Stimulated activated CD4-positive, alpha-beta T cell treated with anti-CD3 and anti-CD28 coated beads, Interleukin-2, amount 100 ng/mL, for 48 hours (primary cell): ENCODE data around the gene FANCF.
"Not testable (repeated sequence)": the region's sequence is repeated elsewhere in the genome, so short reads cannot be mapped to it uniquely, and the experiment has no call there.

Experiments used
- DNase-seq, 2 donors: peaks; one replicate each; pipeline ENCODE4 v3.0.0-alpha.2; 2020

FANCF gene, protein sequence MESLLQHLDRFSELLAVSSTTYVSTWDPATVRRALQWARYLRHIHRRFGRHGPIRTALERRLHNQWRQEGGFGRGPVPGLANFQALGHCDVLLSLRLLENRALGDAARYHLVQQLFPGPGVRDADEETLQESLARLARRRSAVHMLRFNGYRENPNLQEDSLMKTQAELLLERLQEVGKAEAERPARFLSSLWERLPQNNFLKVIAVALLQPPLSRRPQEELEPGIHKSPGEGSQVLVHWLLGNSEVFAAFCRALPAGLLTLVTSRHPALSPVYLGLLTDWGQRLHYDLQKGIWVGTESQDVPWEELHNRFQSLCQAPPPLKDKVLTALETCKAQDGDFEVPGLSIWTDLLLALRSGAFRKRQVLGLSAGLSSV

DNA sequence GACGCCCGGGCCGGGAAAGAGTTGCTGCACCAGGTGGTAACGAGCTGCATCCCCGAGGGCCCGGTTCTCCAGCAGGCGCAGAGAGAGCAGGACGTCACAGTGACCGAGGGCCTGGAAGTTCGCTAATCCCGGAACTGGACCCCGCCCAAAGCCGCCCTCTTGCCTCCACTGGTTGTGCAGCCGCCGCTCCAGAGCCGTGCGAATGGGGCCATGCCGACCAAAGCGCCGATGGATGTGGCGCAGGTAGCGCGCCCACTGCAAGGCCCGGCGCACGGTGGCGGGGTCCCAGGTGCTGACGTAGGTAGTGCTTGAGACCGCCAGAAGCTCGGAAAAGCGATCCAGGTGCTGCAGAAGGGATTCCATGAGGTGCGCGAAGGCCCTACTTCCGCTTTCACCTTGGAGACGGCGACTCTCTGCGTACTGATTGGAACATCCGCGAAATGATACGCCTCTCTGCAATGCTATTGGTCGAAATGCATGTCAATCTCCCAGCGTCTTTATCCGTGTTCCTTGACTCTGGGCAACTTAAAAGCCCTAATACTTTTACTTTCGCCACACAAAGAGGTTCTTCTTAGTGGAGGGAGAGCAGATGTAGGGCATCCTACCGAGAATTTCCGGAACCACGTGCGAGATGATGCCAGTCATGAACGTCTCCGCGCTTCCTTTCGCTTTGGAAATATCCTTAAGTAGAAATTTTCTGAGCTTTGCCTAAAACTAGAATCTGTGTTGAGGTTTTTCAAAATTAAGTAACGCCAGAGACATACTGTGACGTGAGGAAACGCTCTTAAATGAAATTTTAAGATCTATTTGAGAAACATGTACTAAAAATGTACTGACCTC lies at the start of gene FANCF:
FANCF (minus strand) TSS at position 376 of the 840 bp plus-strand sequence; CDS start at position 363, 13 bp downstream.
- DNase-seq, result peak; percentile 88 to 90

DNA sequence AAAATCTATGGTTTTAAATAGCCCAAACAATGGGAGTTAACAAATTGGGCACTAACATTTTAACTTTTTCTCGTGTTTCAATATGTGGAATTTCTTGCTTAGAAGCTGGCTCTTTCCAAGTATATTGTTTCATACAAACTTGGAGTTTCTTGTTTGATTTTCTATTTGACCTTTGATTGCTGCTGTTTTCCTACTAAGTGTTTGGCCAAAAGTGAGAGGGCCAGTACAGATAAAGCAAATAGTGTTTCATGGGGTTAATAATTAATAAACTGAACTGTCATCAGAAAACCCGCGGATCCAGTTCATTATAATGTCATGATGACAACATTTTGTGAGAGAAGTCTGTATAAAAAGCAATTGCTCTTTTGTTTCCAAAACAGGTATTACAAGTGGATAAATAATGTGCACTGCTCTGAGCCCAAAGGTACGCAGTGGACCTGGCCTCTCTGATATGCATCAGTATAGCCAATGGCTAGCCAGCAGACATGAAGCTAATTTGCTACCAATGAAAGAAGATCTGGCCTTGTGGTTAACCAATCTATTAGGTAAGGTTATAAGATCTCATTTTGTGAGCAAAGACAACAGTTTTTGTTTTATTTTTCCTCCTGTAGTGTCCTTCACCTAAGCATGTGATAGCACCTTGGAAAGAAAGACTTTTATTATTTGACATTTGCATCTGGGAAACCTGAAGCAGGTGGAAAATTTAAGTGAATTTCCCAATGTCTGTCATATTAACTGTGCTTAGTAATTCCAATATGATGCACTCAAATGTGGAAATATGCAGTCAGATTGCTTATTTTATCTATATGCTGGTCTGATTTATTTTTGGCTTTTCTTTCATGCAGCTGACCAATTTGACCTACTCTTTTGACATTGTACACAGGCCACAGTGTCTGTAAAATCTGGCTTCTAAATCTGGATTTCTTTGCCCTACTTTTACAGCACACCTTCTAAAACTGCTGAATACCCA lies 49.1 kb upstream of the FANCF start:
- DNase-seq, result no peak

DNA sequence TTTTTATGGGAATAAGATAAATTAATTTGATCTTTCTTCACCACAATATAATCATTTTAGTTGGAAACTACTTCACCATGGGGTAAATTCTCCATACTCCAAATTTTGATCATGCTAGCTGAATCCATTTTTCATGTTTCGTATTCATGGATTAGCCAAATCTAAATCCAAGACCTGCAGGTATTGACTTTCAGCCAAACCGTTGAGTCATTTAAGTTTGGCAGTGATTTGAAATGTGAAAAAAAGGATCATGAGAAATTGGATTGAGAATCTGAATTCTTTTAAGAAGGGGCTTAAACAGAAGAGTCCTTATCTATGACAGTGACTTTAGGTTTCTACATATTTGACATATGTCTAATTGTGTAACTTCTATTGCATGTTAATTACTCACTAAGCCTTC lies 46.1 kb upstream of the FANCF start:
- no peak for DNase-seq

DNA sequence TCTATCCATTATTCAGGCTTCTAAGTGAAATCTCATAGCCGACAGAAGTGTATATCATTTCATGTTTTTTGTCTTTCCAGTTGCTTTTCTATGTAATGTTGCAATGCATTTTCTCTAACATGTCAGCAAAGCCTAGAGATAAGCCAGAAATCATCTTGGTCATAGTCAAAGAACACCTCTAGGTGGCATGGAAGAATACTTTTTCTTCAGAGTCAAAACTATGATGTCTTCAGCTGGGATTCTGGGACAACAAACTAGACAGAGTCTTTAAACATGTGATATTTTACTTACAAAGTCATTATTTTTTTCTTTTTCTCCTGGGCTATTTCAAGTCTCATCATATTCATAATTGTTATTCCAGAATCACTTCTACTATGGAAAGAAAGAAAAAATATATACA lies 45.2 kb upstream of the FANCF start:
- no peak for DNase-seq

DNA sequence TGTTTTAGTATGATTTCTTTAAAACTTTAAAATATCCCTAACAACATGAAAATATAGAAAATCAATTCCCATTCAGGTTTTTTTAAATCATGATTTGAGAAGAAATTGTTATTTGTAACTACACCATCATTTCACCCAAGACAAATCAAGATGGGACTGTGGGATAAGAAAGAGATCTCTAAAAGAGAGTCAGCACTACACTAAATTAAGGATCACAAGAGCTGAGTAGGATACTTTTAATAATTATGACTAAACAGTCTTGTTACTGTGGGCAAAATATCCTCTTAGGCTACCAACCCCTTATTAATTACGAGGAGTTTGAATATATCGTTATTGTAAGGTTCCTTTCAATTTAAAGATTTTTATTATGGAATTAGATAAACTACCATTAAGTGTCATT lies 43.7 kb upstream of the FANCF start:
- DNase-seq, result no peak

DNA sequence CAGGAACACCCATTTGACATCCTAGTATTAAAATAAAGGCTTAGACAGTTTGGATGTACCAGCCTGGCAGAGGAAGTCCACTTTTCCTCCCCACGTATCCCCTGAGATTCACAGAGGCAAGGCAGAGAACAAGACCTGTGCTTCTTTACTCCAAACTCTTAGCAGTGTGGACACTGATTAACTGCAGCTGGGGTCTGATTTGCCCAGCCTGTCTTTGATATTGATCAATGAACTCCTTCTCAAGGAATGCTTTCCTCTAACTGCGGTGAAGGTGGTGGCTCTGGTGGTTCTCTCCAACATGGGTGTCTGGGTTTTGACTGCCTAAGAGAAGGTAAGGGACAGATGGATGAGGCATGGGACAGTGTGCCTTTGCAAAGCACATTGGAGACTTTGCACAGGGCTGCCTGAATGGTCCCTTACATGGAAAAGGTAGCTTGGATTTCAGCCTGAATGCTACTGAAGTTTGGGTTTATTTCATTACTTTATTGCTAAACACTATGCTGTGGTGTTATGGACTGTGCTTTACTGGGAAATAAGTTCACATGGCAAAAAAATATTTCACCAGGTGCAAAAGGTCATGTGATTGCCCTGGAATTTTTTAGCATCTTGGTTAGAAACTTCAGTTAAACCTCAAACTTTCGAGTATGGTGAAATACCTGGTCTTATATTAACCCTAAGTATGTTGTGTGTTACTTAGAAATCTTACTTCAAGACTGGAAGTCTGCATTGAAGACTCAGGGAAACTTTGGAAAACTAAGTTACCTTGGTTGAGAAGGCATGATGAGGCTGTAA lies 42.6 kb upstream of the FANCF start:
- no peak for DNase-seq

DNA sequence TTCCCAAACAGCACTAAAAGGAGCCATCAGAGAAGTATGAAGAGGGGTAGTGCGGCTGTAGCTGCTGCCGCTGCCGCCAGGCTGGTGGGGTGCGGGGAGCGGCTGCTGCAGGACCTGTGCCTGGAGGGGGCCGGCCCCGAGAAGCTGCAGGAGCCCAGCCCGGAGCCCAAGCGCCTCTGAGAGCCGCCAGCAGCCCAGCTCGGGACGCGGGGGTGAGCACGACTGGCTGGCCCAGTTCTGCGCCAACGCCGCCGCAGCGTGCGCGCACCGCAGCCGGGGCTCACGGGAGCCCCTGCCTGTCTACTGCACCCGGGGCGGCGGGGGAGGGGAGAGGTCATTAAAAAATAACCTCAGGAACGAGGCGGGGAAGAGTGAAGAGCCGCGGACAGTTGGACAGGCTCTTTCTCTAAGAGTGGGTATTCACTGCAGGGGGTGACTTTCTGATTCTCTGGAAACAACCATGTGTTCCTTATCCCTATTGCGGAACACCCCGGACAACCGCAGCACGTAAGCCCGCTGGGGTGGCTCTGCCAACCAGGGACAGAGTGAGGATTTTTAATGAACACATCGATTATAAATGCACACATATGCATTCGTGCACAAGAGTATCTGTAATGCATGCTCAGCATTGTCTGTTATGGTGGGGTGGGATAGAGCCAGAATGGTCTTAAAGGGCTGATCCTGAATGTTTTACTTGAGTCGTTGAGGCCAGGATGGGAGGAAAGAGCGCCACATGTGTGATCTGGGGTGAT lies 41.2 kb upstream of the FANCF start:
- peak in 1 of 2 donors; percentile 13 for DNase-seq

DNA sequence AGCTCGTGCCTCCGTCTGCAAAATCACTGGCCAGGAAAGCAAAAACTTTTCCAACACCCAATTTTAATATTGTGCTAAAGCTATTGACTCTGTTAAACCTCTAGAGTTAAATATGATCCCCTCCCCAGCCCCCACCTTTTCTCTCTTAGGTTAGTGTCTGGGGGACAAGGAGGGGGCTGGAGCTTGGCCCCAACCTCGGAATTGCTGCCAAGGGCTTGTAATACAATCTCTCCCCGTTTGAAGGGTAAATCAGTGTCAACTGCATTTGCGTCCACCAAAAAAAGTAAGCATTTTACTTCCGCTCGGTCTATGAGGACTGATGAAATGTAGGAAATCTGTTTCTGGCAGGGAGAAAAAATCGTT lies 40.7 kb upstream of the FANCF start, which contains the start of gene GAS2:
GAS2 (plus strand) TSS at position 287 of the 363 bp plus-strand sequence. CDS start 8,259 bp downstream, outside the sequence.
- DNase-seq, result no peak

DNA sequence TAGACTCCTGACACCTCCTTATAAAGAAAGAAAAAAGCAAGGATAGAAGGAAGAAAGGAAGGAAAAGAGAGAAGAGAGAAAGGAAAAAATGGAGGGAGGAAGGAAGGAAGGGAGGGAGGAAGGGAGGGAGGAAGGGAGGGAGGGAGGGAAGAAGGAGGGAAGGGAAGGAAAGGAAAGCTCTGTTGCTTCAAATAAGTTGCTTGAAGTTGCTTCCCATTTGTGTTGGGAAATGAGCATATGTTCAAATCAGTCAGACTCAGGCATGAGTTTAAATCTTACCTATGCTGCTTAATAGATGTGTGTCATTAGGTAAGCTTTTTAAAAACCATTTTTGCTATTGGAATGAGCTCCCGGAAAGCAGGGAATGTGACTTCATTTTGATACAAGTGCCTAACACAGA lies 34.2 kb upstream of the FANCF start:
- no peak for DNase-seq

DNA sequence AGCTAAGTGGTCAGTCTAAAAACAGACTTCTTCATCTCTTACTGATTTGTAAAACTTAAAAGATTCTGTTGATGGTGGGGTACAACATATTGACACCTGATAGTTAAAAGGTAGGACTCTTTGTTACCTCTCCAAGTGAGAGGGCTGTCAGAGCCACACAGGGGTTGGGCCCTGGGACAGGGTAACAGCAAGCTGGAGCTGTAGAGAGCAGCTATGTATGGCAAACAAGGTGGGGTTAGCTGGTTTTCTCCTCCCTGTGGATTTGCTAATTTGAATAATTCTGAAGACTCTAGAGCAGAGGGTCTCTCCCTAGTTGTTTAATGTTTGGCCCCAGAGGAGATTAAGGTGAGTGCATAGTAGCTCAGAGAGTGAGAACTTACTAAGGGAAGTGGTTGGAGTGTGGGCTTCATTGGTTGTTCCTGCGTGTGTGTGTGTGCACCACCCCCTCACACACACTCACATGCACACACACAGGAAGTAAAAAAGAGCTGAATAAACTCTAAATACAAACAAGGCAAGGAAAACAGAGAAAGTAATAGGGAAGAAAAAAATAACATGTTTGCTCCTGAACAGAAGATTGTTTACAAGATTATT lies 31.6 kb upstream of the FANCF start:
- DNase-seq, result no peak

DNA sequence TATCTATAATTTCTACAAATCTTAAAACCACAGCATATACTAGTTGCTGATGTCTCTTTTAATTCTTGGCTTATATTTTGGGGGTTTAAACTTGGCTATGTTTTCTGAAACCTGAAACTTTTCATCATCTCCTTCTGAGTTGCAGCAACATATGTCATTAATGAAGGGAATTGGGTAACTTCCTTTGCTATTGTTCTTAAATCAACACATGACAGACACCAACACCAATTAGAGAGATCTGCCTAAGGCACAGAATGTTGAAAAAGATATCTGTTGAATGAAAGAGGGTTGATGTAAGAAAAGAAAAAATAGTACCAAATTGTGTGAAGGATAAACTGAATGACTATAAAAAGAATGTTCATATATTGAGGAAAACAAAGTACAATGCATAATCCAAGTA lies 30.5 kb upstream of the FANCF start:
- DNase-seq, result no peak

DNA sequence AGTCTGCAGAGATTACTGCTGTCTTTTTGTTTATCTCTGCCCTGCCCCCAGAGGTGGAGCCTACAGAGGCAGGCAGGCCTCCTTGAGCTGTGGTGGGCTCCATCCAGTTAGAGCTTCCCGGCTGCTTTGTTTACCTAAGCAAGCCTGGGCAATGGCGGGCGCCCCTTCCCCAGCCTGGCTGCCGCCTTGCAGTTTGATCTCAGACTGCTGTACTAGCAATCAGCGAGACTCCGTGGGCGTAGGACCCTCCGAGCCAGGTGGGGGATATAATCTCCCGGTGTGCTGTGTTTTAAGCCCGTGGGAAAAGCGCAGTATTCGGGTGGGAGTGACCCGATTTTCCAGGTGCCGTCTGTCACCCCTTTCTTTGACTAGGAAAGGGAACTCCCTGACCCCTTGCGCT lies 26.7 kb upstream of the FANCF start:
- not testable (repeated sequence) for DNase-seq

DNA sequence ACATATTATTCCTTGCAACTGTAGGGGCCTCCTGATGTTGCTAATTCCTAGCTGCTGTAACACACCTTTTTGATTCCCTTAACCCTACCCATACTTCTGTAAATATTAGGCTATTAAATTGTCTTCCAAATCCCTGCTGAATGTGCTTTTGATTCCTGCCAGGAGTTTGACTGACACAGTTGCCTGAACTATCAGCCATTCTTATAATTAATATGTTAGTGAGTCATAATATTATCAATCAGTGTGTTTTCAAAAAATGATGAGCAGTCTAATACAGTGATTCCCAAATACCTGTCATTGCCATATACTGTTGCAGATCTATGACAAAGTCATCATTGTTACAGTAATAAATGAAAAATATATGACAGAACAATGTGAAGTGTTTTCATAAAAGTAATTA lies 15.9 kb upstream of the FANCF start:
- DNase-seq, result no peak

DNA sequence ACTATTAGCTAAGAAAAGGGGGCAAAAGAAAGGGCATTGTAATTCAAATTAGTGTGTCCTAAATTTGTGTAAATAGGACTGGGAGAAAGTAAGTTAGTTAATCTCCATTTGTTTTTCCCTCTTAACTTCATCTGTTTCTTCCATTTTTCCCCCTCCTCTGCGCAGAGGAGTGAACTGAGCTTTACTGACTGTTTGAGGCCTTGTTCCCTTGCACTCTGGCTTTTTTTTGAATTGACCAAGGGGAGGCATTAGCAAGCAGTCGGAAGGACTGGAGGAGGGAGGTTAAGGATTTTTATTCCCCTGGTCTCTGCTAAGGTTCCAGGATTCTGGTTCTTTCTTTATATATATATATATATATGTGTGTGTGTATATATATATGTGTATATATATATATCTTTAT lies 15.2 kb upstream of the FANCF start:
- DNase-seq, result no peak

DNA sequence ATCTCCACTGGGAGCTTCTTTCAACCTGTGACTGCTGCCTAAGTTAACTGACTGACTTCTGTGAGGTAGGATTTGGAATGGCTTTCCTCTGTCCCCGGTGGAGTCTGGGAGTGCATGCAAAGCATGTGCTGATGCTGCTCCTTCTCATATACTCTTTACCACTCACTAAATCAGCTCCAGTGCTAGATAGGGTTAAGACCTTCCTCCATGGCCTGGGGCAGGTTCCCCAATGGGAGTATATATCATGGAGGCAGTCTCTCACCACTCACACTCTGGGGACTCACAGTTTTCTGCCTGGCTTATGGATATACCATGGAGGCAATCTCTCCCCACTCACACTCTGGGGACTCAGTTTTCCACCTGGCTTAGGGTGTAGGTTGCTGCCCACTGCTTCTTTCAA lies 10.1 kb upstream of the FANCF start:
- DNase-seq, result no peak

DNA sequence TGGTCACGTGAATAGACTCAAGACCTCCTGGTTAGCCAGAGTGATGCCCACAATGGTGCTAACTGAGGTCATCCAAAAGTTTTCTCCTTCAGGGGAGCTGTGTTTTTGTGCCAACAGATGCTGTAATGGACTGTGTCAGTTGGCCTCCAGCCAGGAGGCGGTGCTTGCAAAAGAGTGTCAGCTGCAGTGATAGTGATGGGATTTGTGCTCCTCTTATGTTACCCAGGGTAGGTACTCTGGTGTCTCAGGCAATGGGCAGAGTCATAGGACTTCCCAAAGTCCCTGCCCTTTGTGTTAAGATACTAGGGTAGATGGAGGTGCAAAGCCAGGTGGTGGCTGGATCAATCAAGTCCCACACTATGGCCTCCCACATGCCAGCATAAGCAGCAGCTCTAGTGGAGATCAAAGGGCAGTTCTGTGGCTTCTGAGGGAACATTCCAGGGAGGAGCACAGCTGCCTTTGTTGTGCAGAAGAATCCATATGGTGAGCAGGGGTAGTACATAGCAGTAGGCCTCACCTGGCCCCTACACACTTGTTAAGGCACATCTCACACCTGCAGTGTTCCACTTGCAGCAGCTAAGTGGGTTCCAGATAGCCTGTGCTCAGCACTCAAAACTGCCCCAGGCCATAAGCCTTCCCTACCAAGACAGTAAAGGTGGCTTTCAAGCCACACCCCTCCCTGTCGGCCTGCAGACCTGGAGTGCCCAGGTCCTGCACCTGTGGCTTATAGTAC lies 9.4 kb upstream of the FANCF start:
- DNase-seq, result no peak

DNA sequence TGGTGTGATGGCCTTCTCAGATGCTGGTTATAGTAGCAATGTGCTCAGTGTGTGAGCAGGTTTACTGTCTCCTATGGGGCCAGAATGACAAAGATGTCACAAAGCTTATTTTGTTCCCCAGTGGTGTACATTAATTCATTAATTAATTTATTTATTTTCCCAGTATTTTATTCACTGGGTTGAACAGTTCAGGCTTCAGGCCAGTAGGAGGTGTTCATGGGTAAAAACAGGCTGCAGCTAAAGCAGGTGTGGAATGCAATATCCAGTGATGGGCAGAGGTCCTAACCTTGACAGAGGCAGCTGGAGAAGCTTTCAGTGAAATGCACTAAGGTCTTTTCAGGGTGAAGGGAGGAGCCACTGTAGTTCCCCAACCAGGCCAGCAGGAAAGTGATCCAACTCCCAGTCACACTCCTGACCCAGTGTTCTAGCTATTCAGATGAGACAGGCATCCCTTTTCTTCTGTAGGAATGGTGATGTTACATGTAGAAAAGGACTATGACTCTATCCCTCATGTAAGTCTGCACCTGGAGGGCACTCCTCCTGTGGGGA lies 7.8 kb upstream of the FANCF start:
- no peak for DNase-seq

DNA sequence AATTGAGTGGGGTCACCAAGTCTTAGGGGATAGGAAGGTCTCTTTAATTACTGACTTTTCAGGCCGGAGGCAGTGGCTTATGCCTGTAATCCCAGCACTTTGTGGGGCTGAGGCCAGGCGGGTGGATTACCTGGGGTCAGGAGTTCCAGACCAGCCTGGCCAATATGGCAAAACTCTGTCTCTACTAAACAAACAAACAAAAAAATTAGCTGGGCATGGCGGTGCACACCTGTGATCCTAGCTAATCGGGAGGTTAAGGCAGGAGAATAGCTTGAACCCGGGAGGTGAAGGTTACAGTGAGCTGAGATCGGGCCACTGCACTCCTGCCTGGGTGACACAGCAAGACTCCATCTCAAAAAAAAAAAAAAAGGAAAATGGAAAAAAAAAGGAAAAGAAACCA lies 1.8 kb upstream of the FANCF start:
- DNase-seq, result no peak

DNA sequence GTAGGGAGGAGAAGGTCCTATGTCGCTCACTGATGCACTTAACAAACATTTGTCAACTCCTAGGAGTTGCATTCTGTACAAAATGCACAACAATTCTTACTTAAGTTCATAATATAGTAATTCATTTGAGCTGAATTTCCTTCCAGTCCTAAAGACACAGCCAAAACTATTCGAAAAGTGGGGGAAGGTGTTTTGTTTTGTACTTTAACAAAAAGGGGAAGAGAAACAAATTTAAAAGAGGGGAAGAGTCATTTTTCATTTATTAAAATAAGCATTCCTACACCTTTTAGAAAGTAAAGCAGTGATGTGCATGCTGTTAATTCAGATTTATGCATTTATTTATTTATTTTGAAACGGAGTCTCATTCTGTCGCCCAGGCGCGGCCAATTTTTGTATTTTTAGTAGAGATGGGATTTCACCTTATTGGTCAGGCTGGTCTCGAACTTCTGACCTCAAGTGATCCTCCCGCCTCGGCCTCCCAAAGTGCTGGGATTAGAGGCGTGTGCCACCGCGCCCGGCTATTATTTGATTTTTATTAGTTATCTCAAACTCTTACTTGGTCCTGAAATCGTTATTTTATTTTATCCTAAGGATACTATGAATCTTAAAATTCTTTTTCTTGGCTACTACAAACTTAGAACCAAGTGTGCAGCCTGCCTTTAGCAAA lies 1.1 kb upstream of the FANCF start:
- no peak for DNase-seq
